ENCODE data around the gene SELENOV.

GRCh38 chr19:39473443-39473960 lies 41.4 kb upstream of the SELENOV start:
- TF ChIP-seq, protein P1, sequence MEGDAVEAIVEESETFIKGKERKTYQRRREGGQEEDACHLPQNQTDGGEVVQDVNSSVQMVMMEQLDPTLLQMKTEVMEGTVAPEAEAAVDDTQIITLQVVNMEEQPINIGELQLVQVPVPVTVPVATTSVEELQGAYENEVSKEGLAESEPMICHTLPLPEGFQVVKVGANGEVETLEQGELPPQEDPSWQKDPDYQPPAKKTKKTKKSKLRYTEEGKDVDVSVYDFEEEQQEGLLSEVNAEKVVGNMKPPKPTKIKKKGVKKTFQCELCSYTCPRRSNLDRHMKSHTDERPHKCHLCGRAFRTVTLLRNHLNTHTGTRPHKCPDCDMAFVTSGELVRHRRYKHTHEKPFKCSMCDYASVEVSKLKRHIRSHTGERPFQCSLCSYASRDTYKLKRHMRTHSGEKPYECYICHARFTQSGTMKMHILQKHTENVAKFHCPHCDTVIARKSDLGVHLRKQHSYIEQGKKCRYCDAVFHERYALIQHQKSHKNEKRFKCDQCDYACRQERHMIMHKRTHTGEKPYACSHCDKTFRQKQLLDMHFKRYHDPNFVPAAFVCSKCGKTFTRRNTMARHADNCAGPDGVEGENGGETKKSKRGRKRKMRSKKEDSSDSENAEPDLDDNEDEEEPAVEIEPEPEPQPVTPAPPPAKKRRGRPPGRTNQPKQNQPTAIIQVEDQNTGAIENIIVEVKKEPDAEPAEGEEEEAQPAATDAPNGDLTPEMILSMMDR (IDR thresholded peaks at IDR 0.05; ENCODE audit: low read depth, low read length): no peak
- TF ChIP-seq EZH2phosphoT487 (IDR thresholded peaks at IDR 0.05; ENCODE audit: low read depth): no peak

Data from OCI-LY3 (cell line).